HG03442 (cell line): ENCODE data around the gene PAEP.
"Not testable (repeated sequence)": the region's sequence is repeated elsewhere in the genome, so short reads cannot be mapped to it uniquely, and the experiment has no call there.

ENCODE experiments used
- ATAC-seq: cut with Tn5 transposase; IDR thresholded peaks from one replicate; pipeline ENCODE4 v1.9.1; 2021; ENCODE audit warnings: mild to moderate bottlenecking, moderate library complexity; ENCODE audit not compliant: unreplicated experiment

PAEP gene

GRCh38 chr9:135561391-135562234 lies at the start of gene PAEP:
TSS of gene PAEP (plus strand) at chr9:135561756.
- no peak for ATAC-seq

- ATAC-seq, result no peak
Measured at GRCh38 chr9:135512241-135512603, 49.3 kb upstream of the PAEP start.

- ATAC-seq, result no peak
Measured at GRCh38 chr9:135512904-135513303, 48.7 kb upstream of the PAEP start.

- ATAC-seq, result no peak
Measured at GRCh38 chr9:135513351-135513846, 48.2 kb upstream of the PAEP start.

- ATAC-seq, result not testable (repeated sequence)
Measured at GRCh38 chr9:135513906-135514305, 47.6 kb upstream of the PAEP start.

- ATAC-seq, result no peak
Measured at GRCh38 chr9:135514342-135515082, 47.0 kb upstream of the PAEP start.

GRCh38 chr9:135515083-135515951 lies 46.2 kb upstream of the PAEP start:
- ATAC-seq, result no peak

GRCh38 chr9:135516132-135516860 lies 45.3 kb upstream of the PAEP start:
- no peak for ATAC-seq

GRCh38 chr9:135517407-135517822 lies 44.1 kb upstream of the PAEP start:
- no peak for ATAC-seq

GRCh38 chr9:135519179-135519971 lies 42.2 kb upstream of the PAEP start:
- ATAC-seq, result no peak

GRCh38 chr9:135520916-135521607 lies 40.5 kb upstream of the PAEP start, which contains the start of gene LCN1:
TSS of gene LCN1 (plus strand) at chr9:135521440. CDS start at chr9:135521498, 58 bp downstream.
- no peak for ATAC-seq

- no peak for ATAC-seq
Measured at GRCh38 chr9:135521608-135522095, 39.9 kb upstream of the PAEP start.

GRCh38 chr9:135522137-135522877 lies 39.2 kb upstream of the PAEP start:
- ATAC-seq, result no peak

GRCh38 chr9:135522931-135523330 lies 38.6 kb upstream of the PAEP start:
- no peak for ATAC-seq

GRCh38 chr9:135523521-135524129 lies 37.9 kb upstream of the PAEP start:
- no peak for ATAC-seq

- no peak for ATAC-seq
Measured at GRCh38 chr9:135524130-135524861, 37.3 kb upstream of the PAEP start.
